GM19025 (cell line): ENCODE measurements around the gene ABTB2.

Source experiments
- ATAC-seq: cut with Tn5 transposase; IDR thresholded peaks from one replicate; pipeline ENCODE4 v1.9.1; 2021; ENCODE audit warnings: mild to moderate bottlenecking, low read depth, moderate library complexity; ENCODE audit not compliant: unreplicated experiment

Gene ABTB2

DNA sequence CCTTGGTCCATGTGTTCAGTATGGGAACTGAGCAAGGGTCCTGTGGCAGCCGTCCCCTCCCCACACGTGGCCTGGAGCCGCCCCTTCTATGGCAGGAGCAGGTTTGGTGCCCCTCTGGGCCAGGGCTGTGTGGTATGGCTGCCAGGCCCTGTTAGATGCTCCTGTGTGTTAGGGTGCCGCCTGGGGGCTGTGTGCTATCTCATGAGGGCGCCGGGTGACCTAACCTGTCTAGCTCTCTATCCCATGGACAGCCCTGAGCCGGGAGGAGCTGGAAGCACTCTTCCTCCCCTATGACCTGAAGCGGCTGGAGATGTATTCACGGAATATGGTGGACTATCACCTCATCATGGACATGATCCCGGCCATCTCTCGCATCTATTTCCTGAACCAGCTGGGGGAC is 217.7 kb downstream of the ABTB2 start:
- no peak for ATAC-seq

DNA sequence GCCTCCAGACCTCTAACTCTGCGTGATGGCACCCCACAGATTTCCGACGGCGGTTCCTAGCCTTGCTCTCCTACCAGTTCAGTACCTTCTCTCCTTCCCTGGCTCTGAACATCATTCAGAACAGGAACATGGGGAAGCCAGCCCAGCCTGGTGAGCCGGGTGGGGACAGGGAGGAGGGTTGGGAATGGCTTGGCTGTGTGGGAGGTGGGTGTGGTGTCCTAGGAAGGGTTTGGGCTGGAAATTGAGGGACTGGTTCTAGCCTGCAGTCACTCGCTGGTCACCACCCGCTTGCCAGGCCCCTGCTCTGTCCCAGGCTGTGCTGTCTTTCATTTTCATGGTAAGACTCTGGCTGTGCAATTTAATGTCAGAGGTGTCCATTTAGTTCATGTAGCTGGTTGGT is 218.5 kb downstream of the ABTB2 start:
- ATAC-seq, result no peak

DNA sequence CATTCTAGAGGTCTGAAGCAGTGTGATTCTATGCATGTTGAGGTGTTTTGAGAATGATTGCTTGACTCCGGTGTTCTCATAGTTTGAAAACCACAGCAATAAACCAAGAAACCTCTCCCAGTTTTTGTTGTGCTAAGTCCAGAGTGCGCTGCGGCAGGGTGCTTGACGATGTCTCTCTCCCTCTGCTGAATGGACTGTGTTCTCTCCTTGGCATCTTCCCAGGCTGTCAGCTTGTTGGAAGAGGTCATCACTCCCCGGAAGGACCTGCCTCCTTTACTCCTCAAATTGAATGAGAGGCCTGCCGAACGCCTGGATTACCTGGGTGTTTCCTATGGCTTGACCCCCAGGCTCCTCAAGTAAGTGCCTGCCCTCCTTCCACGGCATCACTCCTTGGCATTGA is 221.4 kb downstream of the ABTB2 start:
- no peak for ATAC-seq

DNA sequence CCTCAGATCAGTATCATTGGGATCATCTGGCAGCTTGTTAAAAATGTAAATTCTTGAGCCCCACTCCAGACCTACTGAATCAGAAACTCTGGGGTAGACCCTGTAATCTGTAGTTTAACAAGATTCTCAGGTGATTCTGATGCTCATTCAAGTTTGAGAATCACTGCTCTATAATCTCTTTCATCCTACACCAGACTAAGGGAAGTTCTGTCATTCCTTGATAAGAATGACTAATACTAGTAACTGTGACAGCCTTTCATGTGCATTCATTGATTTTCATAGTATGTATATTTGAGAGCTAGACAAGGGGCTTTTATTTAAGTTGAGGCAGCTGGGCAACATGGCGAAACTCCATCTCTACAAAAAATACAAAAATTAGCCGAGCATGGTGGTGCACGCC is 222.4 kb downstream of the ABTB2 start:
- ATAC-seq, result no peak

DNA sequence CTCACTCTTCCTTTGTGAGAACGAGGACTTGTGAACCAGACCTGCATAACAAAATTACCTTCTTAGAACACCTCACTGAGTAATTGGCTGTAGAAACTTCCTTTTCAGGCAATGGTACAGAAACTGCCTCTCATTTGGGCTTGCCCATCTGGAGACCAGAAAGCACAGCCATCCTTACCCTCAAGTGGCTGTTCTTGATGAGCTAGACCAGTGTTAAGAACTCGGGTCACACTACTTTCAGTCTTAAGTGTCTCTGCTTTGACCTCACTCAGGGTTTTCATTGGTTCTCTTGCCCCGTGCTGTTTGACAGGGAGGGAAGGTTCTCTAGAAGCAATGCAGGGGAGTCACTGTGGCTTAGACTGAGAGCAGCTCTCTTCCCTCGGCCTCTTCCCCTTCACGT is 223.0 kb downstream of the ABTB2 start:
- ATAC-seq, result peak; percentile 38

DNA sequence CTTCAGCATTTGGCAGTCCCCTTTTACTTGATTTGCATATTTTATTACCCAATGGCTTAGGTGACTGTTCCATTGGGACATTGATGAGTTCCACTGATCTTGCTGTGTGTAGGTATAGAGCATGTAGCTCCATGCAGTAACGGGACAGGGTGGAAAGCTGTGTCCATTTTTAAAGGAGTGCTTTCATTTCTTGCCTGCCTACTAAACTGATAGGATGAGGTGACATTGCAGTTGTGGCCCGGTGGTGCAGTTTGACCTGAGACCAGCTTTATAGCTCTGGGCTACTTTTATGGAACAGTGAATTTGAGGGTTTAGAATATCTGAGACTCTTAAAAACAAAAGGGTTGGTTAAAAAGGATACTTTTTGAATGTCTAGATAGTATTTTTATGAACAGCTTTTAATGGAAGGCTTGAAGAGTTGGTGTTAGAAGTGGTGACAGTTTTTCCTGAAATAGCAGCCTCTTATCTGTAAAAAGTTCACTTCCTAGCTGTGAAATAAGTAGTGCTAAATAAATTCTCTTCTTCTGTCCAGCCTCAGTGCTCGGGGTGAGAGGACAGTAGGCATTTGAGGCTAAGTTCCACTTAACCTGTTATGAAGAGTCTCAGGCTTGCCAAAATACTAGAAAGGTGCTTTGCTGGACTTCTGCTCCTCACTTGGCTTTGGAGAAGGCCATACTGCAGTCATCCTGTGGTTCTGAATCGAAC is 225.4 kb downstream of the ABTB2 start:
- no peak for ATAC-seq

DNA sequence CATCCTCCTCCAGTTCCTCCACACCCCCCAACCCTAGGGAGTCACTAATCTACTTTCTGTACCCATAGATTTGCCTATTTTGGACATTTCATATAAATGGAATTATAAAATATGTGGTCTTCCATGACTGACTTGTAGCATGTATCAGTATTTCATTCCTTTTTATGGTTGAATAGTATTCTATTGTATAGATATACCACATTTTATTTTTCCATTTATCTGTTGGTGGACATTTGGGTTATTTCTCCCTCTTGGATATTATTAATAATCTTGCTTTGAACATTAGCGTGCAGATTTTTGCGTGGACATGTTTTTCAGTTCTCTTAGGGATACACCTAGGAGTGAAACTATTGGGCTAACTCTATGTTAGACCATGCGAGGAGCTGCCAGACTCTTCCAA is 229.0 kb downstream of the ABTB2 start:
- no peak for ATAC-seq

DNA sequence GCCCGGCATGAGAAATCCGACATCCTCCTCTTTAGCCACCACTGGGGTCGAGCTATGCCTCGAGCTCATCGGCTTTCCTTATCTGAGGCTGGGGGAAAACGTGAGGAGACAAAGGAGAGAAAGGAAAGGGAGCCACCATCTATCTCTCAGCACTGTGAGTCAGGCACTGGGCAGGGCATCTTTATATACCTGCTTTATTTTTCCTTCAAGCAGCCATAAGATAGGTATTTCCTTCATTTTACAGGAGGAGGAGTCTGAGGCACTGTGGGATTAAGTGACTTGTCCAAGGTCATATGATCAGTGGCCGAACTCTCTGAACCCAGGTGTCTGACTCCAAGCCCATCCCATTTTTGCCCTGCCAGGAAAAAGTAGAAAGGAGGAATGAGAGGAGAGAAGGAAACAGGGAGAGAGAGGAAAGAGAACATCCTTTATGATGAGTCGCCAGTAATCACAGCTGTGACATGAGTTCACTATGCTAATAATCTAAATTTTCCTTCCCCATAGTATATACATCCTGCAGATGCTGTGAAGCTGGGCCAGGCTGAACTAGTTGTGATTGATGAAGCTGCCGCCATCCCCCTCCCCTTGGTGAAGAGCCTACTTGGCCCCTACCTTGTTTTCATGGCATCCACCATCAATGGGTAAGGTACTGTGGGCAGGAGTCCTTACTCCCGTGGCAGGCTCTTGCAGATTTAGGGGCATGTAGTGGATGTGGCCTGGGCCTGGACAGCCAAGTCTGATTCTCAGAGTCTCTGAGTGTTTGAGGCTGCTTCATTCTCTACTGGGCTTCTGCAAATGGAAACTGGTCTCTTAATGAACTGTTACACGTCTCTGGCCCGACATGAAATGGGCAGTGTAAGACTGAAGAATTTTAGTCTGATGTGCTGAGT is 230.6 kb downstream of the ABTB2 start:
- ATAC-seq, result no peak

DNA sequence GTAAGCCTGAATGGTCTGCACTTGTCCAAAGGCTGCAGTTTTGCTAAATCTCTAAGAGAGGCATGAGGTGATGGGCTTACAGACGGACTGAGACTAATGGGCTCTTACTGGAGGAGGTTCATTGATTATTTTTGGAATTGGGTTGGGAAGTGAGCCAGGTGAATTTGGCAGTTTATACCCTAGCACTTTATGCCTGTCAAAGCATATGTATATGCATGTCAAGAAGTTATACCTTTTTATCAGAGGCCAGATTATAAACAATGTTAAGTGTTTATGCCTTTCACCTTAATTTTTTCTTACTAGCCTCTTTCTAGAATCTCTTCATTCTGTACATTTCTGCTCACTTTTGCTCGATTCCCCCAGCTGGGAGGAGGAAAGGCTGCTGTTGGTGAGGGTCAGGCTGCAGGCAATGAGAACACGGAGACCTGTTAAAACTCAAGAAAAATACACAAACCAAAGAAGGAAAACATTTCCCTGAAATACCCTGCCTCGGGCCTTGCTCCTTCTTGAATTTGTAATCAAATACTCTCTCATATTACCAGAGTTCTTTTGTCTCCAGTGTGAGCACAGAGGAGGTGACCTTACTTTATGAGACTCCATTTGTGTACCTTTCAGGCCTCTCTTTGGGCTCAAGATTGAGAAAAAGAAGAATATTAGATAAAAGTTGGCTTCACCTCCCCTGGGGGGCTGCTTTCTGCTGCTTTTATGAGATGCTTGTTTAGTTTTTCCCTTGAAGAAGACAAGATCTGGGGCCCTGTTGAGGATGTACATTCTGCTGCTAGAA is 232.7 kb downstream of the ABTB2 start:
- ATAC-seq, result no peak

DNA sequence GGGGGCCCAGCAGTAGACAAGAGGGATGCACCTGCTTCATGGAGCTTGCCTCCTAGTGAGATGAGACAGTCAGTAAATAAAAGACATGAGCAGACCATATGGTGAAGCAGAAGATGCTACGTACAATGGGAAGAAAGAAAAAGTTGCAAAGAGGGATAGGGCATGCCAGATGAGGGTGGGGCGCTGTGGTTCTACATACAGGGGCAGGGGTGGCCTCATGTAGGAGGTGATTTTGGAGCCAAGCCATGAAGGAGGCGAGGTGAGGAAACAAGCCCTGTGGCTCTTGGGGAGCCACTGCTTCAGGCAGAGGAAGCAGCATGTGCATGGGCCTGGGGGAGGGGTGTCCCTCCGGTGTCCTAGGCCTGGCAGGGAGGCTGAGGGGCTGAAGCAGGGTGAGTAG is 237.2 kb downstream of the ABTB2 start:
- no peak for ATAC-seq

DNA sequence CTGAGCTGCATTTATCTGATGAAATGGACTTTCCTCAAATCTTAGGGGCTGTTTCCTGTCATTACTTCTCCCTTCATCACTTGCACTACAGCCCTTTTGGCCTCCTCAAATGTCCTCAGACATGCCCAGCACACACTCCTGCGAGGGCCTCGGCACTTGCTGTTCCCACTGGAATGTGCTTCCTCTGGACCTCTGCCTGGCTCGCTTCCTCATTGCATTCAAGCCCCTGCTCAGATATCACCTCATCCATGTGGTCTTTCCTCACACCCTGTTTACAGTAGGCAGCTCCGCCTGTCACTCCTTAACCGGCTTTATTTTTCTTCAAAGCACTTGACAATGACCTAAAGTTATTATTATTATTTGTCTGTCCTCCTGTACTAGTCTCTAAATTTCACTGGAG is 243.3 kb downstream of the ABTB2 start:
- ATAC-seq, result no peak

DNA sequence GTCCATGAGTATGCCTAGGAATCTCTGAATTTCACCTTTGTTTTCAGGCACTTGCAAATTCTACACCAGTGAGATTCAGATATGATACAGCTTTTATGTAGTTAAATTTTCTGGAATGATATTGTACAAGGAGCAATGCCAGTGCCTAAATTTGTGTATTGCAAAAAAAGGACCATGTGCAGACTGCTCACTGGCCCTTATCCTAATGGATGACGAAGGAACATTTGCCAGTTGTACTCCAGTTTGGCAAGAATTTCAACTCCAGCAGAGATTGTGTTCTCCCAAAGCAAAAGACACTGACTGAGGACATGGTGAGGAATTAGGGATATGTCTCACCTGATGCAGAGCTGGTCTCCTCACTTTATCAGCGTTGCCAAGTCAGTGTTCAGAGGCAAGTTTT is 243.8 kb downstream of the ABTB2 start:
- no peak for ATAC-seq

DNA sequence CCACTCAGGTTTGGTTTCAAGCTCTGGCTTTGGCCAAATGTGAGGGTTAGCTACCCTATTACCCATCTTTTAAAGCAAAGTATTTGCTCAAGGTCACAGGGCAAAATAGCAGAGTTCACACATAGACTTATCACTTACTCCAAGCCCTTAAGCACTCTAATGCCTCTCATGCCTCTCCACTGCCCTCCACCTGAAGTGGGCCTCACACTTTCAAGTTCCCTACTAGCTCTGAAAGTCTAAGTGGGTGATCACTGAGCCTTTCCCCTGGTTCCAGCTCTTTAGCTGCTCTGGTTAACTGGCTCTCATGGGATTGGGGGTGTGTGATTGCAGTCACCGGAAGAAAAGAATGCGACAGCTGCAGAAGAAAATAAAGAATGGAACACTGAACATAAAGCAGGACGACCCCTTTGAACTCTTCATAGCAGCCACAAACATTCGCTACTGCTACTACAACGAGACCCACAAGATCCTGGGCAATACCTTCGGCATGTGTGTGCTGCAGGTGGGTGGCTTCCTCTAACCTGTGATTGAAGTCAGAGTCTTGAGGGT is 246.0 kb downstream of the ABTB2 start:
- ATAC-seq, result no peak

DNA sequence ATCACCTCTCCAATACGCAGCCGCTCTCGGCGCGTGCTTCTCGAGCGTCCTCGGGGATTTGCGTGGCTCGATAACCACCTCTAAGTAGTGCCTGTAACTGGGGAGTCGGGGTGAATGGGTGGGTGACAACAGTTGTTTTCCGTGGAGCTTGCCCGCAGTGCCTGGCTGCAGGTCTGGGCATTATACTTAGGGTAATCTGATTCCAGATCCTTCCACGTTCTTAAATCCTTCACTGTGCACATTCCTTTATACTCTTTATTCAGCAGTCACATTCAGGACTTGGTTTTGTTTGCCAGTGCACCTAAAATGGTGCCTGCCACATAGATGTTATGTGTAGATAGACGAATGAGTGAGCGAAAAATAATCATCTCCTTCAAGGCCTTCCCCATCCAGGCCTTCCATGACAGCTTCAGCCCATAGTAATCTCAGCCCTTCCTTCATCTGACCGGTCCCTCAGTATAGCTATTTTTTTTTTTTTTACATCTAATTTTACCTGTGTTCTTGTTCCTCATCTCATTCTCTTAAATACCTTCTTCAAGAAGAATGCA is 251.8 kb downstream of the ABTB2 start:
- ATAC-seq, result no peak

DNA sequence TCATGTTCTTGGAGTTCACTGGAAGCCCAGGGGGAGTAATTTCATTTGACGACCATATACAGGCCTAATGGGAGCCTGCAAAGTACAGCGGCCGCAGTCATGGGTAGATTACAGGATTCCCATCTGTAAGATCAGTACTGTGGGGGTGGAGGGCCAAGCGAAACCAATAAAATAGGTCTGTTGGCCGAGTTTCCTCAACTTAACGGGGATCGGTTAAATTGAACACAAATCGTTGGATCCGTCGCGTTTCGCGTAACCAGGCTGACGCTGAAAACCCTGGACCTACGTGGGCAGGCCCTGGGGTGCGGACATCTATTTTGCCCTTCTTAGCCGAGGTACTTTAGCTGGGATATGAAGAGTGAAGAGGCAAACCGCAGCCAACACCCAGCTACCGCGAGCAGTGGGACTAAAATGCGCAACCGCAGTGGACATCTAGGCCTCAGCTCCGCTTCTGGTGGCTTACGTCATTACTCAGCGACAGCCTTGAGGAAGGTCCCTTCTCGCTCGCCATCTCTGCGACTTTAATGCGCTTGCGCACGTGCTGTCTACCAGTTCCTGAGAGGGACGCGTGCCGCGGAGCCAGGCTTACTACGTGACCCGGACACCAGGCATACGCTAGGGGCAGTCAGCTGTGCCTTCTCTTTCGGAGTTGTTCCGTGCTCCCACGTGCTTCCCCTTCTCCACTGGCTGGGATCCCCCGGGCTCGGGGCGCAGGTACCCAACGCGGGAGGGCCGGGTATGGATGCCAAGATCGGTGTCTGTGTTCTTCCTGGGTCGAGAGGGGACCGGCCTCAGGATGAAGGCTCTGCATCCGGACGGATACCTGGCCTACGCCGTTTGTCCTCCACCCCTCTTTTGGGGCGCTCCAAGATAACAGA is 252.5 kb downstream of the ABTB2 start, which contains the start of gene NAT10:
Gene NAT10, plus strand, starts transcription at position 551 of the 878 bp plus-strand sequence. CDS start 2,597 bp downstream, outside the sequence.
- ATAC-seq, result peak; percentile 89

DNA sequence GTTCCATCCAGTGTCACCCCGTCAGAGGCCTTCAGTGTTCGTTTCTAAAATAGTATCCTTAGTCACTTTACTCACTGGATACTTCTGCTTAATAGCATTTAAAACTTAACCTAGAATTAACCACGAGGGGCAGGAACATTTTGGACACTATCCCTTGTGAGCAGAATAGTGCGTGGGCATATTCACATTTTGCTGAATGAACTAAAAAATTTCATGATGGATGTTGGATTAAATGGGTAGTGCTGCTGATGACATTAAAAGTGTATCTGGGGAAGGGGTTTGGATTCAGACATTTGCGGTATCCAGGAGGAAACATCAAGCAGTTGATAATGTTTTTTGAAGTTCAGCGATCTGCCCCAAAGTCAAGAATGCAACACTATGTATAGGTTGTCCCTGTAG is 253.1 kb downstream of the ABTB2 start:
- ATAC-seq, result no peak
